Measurements from ENCODE around the gene FBXO45.
"Not testable (repeated sequence)": the region's sequence is repeated elsewhere in the genome, so short reads cannot be mapped to it uniquely, and the experiment has no call there.

FBXO45 gene

GRCh38 chr3:196615234-196615633 lies 46.8 kb downstream of the FBXO45 start:
- DNase-seq (ENCODE audit: low read depth in 1 of 2, low spot score in 1 of 2), result not testable (repeated sequence)

DNA sequence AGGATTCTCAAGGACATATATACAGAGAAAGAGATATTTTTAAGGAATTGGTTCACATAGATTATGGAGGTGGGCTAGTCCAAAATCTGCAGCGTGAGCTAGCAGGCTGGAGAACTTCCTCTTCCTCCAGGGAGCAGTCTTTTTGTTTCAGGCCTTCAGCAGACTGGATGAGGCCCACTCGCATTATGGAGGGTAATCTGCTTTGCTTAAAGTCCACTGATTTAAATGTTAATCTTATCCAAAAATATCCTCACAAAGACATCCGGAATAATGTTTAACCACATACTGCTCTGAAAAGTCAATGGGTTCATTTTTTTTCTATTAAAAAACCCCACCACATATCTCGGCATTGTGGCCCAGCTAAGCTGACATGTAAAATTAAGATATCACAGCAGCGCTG lies 48.8 kb downstream of the FBXO45 start:
- DNase-seq (ENCODE audit: low read depth in 1 of 2, low spot score in 1 of 2), result no peak

- no peak for DNase-seq (ENCODE audit: low read depth in 1 of 2, low spot score in 1 of 2)
Measured at GRCh38 chr3:196619223-196619622, 50.8 kb downstream of the FBXO45 start.

DNA sequence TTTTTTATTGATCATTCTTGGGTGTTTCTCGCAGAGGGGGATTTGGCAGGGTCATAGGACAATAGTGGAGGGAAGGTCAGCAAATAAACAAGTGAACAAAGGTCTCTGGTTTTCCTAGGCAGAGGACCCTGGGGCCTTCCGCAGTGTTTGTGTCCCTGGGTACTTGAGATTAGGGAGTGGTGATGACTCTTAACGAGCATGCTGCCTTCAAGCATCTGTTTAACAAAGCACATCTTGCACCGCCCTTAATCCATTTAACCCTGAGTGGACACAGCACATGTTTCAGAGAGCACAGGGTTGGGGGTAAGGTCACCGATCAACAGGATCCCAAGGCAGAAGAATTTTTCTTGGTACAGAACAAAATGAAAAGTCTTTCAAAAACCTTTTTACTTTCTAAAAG lies 51.2 kb downstream of the FBXO45 start:
- DNase-seq (ENCODE audit: low read depth in 1 of 2, low spot score in 1 of 2), result not testable (repeated sequence)

GRCh38 chr3:196620161-196620604 lies 51.7 kb downstream of the FBXO45 start:
- no peak for DNase-seq (ENCODE audit: low read depth in 1 of 2, low spot score in 1 of 2)

DNA sequence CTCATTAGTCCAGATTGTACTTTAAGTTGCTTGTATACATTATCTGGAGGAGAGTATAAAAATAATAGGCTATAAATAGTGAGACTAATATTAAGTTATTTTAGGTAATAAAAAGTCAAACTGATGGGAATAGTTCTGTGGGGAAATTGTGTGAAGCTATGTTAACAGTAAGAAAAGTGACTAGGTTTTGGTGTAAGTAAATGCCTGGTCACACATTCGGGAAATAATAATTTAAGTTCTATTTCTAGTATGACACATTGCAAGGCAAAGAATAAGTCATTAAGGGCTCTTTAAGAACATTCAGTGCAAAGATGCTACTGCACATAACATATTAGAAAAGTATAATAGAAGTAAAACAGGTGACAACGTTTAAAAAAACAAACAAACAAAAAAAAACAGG lies 52.2 kb downstream of the FBXO45 start:
- no peak for DNase-seq (ENCODE audit: low read depth in 1 of 2, low spot score in 1 of 2)

DNA sequence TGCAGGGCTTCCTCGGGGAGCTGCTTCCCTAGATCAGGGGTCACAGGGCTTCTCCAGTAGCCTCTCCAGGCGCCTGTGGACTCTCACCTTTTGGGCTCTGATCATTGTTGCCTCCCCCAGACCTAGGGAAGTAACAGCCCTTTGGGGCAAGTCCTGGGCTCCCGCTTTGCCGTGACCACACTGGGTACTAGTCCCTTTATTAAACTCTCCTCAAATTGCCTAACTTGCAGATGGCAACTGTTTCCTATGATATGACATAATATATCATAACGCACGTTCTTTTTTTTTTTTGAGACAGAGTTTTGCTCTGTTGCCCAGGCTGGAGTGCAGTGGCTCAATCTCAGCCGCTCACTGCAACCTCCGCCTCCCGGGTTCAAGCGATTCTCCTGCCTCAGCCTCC lies 53.2 kb downstream of the FBXO45 start:
- no peak for DNase-seq (ENCODE audit: low read depth in 1 of 2, low spot score in 1 of 2)

DNA sequence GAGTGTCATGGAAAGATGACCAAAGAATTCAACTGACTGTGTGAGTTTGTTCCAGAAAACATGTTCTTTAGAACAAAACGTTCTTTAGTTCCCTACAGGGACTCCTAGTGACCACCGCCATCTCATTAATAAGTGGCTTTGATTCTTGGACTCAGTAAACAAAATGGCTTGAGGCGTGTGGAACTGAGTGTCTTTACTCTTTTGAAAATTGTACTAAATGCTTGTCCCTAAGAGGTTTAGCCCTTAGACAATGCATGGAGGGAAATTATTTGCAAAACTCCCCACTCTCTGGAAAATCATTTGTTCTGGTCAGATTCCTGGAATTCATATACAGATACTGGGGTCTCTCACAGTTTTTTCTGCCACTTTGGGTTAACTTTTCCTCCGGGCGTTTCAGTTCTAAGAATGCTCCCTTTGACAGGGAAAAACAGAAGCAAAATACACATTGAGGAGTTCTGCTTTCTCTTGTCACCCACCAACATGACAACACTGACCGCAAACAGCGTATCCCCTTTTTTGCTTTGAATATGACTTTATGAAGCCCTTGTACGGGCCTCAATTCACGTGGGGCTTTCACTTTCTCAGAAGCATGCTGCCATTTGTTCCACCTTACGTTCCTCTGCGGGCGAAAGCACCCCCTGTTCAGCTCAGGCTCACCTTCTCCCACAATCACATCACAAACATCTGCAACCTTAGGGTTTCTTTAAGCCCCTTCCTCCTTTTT lies 55.8 kb downstream of the FBXO45 start:
- no peak for DNase-seq (ENCODE audit: low read depth in 1 of 2, low spot score in 1 of 2)

- DNase-seq (ENCODE audit: low read depth in 1 of 2, low spot score in 1 of 2), result no peak
Measured at GRCh38 chr3:196624907-196625306, 56.4 kb downstream of the FBXO45 start.

GRCh38 chr3:196625331-196625730 lies 56.9 kb downstream of the FBXO45 start:
- no peak for DNase-seq (ENCODE audit: low read depth in 1 of 2, low spot score in 1 of 2)

GRCh38 chr3:196627918-196628231 lies 59.4 kb downstream of the FBXO45 start:
- no peak for DNase-seq (ENCODE audit: low read depth in 1 of 2, low spot score in 1 of 2)

DNA sequence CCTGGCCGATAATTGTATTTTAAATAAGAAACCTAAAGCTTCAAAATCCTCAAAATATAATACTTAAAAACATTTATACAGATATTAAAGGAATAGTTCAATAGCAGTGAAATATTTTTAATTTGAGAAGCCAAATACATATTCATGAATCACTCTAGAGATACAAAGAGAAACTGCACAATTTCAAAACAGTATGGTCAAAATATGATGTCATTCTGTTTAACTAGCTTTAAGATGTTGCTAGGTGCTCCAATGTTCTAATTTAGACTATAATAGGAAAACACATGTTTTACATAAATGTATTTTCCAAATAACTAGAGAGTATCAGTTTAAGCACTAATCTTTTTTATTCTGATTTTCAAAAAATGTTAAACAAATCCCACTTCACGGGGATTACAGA lies 60.8 kb downstream of the FBXO45 start:
- DNase-seq (ENCODE audit: low read depth in 1 of 2, low spot score in 1 of 2), result no peak

GRCh38 chr3:196631682-196632045 lies 63.2 kb downstream of the FBXO45 start:
- no peak for DNase-seq (ENCODE audit: low read depth in 1 of 2, low spot score in 1 of 2)

DNA sequence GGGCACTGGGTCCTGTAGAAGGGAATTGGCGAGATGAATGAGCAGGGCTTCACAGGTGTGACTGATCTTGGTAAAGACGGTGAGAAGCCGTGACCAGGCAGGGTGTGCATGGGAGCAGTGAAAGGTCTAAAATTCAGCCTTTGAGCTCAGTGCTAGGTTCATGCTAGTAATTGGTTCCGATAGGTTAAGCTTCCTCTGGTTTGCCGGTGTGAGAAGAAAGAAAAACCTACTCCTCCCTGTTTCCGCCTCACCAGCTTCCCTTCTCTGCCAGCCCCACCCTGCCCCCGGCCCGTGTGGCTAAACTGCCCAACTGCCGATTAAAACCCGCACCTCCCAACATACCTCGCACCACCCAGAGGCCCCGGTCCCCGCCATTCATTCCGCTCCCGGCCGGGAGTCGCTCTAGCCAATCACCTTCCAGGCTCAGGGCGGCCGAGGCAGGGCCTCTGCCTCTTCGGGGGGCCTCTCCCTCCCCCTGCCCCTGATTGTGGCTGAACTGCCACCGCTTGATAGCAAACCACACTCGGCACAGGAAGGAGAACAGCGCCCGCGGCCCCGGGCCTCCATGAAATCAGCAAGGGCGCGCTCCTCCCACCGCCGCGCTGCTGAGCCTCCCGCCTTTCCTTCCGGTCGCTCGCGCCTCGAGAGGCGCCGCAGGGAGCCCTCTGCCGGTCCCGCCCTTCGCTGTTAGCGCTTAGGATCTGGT lies 63.7 kb downstream of the FBXO45 start:
- peak; percentile 63 to 77 for DNase-seq (ENCODE audit: low read depth in 1 of 2, low spot score in 1 of 2)

GRCh38 chr3:196633555-196634151 lies 65.2 kb downstream of the FBXO45 start:
- no peak for DNase-seq (ENCODE audit: low read depth in 1 of 2, low spot score in 1 of 2)

GRCh38 chr3:196634224-196634623 lies 65.8 kb downstream of the FBXO45 start:
- no peak for DNase-seq (ENCODE audit: low read depth in 1 of 2, low spot score in 1 of 2)

DNA sequence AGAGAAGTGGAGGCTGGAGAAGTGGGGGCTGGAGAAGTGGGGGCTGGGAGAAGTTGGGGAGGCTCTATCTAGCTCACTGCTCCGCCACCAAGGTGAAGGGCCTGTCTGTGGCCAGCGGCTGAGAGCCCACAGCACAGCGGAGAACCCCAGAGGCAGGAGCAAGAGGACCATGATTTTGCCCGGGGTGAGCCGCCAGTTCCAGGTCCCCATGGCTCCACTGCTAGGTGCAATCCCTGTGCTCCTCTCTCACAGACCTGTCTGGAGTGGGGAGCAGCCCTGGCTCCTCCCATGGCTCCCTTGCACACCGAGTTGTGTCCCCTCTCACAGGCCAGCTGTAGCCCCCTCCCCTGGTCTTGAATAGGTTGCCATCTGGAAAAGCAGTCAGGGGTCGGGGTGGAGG lies 66.4 kb downstream of the FBXO45 start:
- DNase-seq (ENCODE audit: low read depth in 1 of 2, low spot score in 1 of 2), result no peak

GRCh38 chr3:196636369-196637349 lies 68.2 kb downstream of the FBXO45 start:
- no peak for DNase-seq (ENCODE audit: low read depth in 1 of 2, low spot score in 1 of 2)

GRCh38 chr3:196637941-196638340 lies 69.5 kb downstream of the FBXO45 start:
- not testable (repeated sequence) for DNase-seq (ENCODE audit: low read depth in 1 of 2, low spot score in 1 of 2)
